ENCODE data around the gene CFAP61.

GRCh38 chr20:20036756-20037155, 15.6 kb upstream of the CFAP61 start:
- TF ChIP-seq EZH2 (IDR thresholded peaks at IDR 0.05; ENCODE audit: borderline replicate concordance) (no peak), CTCF (IDR thresholded peaks at IDR 0.05; ENCODE audit: poor library complexity) (no peak), EZH2phosphoT487 (IDR thresholded peaks at IDR 0.05; ENCODE audit: low read depth, severe bottlenecking, unreplicated experiment) (no peak)
